ENCODE measurements around the gene WSB1. TPM values are rescaled to one million over a fixed set of nuclear protein-coding genes. Genes with fewer than 3 reads are reported as not detected.

WSB1 gene
- total RNA-seq, 1 donor from 2014 or later = 282 TPM

GRCh38 chr17:27281438-27281837 lies 12.5 kb upstream of the WSB1 start:
- Histone ChIP-seq H3K4me1 (peaks cover 41% of the 10 kb centered on the region), H3K36me3 (no peaks in the 10 kb centered on the region), H3K27me3 (ENCODE audit: low read depth) (no peaks in the 10 kb centered on the region), H3K9me3 (no peaks in the 10 kb centered on the region), H3K27ac (peak overlapping the region; percentile 64), H3K4me3 (no peak overlapping the region)
- ATAC-seq (no peak), DNase-seq (no peak)
- intact Hi-C loops (cut with DNase I) = no loop called here
- TF ChIP-seq CTCF (IDR thresholded peaks at IDR 0.05) = no peak

- H3K36me3 ChIP-seq = no peaks in the 10 kb centered on the region
- peak; percentile 83 to 86 for ATAC-seq
- TF ChIP-seq CTCF (IDR thresholded peaks at IDR 0.05) = no peak
- DNase-seq = no peak
- peaks cover 41% of the 10 kb centered on the region for H3K4me1 ChIP-seq
- intact Hi-C loops (cut with DNase I) = no loop called here
- H3K9me3 ChIP-seq = no peaks in the 10 kb centered on the region
- H3K27ac ChIP-seq = peak overlapping the region; percentile 64
- no peak overlapping the region for H3K4me3 ChIP-seq
- H3K27me3 ChIP-seq (ENCODE audit: low read depth) = no peaks in the 10 kb centered on the region
Measured at GRCh38 chr17:27282054-27282551, 11.8 kb upstream of the WSB1 start.

- Histone ChIP-seq H3K4me1 (peaks cover 41% of the 10 kb centered on the region), H3K4me3 (no peak overlapping the region), H3K36me3 (no peaks in the 10 kb centered on the region), H3K9me3 (no peaks in the 10 kb centered on the region), H3K27me3 (ENCODE audit: low read depth) (no peaks in the 10 kb centered on the region), H3K27ac (peak overlapping the region; percentile 31)
- no peak for TF ChIP-seq CTCF (IDR thresholded peaks at IDR 0.05)
- DNase-seq (no peak), ATAC-seq (peak in 1 of 2 donors; percentile 19)
- intact Hi-C loops (cut with DNase I) = no loop called here
Measured at GRCh38 chr17:27283060-27283459, 10.9 kb upstream of the WSB1 start.

- Histone ChIP-seq H3K9me3 (no peaks in the 10 kb centered on the region), H3K36me3 (no peaks in the 10 kb centered on the region), H3K4me1 (peaks cover 41% of the 10 kb centered on the region), H3K27me3 (ENCODE audit: low read depth) (no peaks in the 10 kb centered on the region), H3K27ac (peak overlapping the region; percentile 31), H3K4me3 (no peak overlapping the region)
- no peak for ATAC-seq
- TF ChIP-seq CTCF (IDR thresholded peaks at IDR 0.05) = no peak
- no peak for DNase-seq
- intact Hi-C loops (cut with DNase I) = no loop called here
Measured at GRCh38 chr17:27283751-27284150, 10.2 kb upstream of the WSB1 start.

GRCh38 chr17:27284811-27285415 lies 9.0 kb upstream of the WSB1 start:
- Histone ChIP-seq H3K4me3 (peak overlapping the region; percentile 4), H3K27me3 (ENCODE audit: low read depth) (no peaks in the 10 kb centered on the region), H3K4me1 (peaks cover 41% of the 10 kb centered on the region), H3K9me3 (no peaks in the 10 kb centered on the region), H3K36me3 (no peaks in the 10 kb centered on the region), H3K27ac (peak overlapping the region; percentile 25)
- DNase-seq (no peak), ATAC-seq (peak in 1 of 2 donors; percentile 44)
- no peak for TF ChIP-seq CTCF (IDR thresholded peaks at IDR 0.05)
- intact Hi-C loops (cut with DNase I) = no loop called here
